NCI-H524 (cell line): Measurements from ENCODE around the gene CBX7.

Experiments used
- DNase-seq, 2 experiments: peaks; one replicate each; lab custom pipeline; 2025; lab: John Stamatoyannopoulos, UW

The CBX7 gene

DNA sequence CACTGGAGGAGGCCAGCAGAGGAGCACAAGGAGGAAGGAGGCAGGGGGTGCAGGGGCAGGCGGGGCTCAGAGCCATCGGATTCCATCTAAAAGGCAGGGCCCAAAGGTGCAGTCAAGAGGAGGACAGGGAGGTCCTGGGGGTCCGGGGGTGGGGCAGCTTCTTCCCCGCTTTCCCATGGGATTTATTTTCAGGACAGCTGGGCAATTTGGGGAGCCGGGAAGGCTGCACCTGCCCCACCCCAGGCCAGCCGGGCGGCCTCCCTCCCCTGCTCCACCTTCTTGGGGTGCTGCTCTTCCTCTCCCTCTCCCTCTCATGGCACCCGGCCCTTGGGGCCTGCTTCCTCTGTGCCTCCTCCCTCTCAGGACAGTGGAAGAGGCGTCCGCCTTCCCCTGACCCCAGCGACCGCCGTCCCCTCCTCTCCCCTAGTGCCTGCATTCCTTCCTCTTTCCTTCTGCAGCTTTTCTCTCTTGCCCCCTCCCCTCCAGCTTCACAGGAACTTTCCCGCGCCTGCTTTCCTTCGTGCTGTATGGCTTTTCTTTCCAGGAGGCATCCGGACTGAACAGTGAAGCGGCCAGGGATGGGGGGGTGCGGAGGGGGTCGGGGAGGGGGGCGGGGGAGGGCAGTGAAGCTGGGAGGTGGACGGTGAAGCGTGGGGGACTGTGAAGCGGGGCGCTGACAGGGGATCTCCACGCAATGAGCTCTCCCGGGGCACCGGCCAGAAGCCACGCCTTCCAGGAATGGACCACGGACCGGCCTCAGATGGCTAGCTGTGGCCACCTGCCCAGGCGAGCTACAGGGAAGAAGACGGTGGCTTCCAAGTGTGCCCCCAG is 28.5 kb downstream of the CBX7 start:
- DNase-seq, result no peak

- DNase-seq, result no peak
Measured at GRCh38 chr22:39122772-39123470, 29.6 kb downstream of the CBX7 start.

DNA sequence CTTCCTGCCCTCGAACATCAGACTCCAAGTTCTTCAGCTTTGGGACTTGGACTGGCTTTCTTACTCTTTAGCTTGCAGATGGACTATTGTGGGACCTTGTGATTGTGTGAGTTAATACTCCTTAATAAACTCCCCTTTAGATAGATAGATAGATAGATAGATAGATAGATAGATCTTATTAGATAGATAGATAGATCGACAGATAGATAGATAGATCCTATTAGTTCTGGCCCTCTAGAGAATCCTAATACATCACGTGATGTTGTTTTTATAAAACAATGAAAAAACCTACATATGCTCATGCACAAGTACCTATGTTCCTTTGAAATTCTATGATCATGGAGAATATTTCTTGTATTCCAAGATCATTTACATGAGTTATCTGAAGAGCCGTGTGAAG is 31.5 kb downstream of the CBX7 start:
- DNase-seq, result no peak

- peak in 1 of 2 experiments; percentile 50 for DNase-seq
Measured at GRCh38 chr22:39117585-39118191, 34.8 kb downstream of the CBX7 start.

GRCh38 chr22:39115977-39116621 is 36.4 kb downstream of the CBX7 start:
- no peak for DNase-seq

DNA sequence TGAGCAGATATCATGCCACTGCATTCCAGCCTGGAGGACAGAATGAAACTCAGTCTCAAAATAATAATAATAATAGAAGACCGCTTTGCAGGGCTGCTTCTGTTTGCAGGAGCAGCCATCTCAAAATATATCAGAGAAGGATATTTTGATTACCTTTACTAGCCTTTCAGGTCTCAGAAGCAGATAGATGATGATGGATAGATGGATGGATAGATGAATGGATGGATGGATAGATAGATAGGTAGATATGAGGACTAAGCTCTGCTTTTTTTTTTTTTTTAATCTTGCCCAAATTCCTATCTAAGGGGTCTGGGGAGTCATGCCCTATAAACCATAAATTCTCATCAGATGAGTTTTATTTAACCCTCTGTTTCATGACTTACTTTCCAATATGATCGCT is 36.9 kb downstream of the CBX7 start:
- no peak for DNase-seq

DNA sequence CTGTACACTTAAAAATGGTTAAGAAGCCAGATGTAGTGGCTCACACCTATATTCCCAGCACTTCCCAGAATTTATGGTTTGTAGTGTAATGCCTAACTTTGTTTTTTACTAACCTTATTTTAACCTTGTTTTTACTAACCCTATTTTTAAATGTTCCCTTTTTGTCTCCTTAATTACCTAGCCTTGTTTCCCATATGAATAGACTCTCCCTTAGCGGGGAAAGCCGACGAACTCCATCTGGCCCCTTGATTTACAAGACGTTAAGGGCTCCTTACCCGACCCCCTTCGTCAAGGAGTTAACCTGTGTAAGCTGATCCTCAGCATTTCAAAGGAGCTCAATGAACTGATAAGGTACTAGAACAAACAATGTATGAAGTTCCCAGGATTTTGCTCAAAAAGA is 38.4 kb downstream of the CBX7 start:
- peak; percentile 42 to 81 for DNase-seq

DNA sequence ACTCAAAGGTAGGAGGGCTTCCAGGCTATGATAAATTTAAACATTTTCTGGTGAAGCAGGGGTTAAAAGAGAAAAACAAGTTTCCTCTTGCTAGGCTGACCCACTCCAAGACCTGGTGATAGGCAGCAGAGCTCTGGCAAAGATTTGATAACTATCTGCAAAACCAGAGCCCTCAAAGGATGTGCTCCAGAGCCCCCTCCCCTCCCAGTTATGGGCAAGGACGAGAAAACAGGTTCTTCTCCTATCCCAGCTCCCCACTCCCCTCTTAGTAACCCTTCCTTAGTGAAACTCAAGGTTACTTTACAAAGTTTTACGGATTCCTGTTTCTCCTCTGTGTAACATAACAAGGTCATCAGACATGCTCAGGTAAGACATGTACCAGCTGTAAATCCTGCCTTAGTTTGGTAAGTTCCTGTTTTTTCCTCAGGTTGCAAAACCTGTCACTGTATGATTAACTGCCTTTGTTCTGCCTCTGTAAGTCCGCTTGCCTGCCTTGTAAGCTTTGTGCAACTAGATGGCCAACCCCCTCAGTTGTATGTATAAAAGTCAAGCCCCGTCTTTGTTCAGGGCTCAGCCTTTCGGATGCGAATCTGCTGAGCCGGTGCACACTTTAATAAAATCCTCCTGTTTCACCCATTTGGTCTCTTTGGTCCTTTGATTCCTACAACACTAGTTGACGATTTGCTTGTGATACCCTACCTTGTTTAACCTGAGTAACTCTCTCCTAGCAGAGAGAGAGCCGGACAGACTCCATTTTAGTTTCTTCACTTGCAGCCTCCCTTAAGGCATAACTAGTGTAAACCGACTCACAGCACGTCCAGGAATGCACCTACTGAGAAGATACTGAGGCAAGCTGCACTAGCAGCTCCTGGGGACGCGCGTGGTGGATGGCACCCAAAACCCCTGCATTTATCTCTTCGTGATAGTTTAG is 41.6 kb downstream of the CBX7 start:
- DNase-seq, result no peak

- no peak for DNase-seq
Measured at GRCh38 chr22:39109361-39109760, 43.1 kb downstream of the CBX7 start.

DNA sequence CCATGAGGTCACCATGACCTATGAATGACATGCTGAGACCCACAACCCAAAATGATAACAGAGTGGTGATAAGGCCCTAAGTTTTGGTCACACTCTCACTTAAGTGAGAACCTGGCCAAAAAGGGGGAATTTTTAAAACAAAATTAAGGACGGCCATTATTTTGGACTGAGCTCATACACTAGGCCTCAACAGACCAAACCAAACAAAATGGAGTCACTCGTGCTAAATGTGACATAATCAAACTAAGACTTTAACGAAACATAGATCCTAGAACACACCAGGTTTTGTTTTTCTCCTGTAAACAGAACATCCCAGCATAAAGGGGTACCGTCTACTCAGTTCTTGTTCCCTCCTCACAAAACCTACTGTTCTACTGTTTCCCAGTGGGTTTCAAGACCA is 44.0 kb downstream of the CBX7 start:
- DNase-seq, result no peak

DNA sequence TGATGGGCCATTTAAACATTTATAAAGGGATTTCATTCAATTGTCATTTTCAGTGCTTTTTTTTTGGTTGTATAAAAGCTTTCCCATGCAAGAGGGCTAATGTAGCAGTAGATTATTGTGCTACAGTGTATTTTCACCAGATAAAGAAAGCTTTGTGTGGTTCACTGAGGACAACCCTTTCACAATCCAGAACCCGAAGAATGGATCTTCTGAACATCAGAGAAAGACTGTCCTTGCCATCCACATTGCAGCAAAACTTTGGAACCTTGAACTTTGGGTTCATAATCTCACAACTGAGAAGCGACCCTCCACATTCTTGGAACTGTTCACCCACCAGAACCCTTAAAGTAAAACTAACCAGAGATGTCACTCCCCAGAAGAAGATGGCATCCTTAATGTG is 46.2 kb downstream of the CBX7 start:
- DNase-seq, result no peak

- DNase-seq, result no peak
Measured at GRCh38 chr22:39103431-39103830, 49.0 kb downstream of the CBX7 start.

DNA sequence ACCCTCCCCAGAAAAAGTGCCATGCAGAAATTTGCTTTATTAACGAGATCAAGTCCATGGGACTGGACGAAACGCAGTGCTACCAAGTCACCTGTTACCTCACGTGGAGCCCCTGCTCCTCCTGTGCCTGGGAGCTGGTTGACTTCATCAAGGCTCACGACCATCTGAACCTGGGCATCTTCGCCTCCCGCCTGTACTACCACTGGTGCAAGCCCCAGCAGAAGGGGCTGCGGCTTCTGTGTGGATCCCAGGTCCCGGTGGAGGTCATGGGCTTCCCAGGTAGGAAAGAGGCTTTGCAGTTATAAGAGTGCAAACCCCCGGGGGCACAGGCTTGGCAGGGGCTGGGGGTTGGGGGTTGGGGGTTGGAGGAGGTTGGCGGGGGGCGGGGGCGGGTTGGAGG is 51.3 kb downstream of the CBX7 start:
- no peak for DNase-seq

- DNase-seq, result no peak
Measured at GRCh38 chr22:39098576-39098975, 53.9 kb downstream of the CBX7 start.

- no peak for DNase-seq
Measured at GRCh38 chr22:39098026-39098425, 54.5 kb downstream of the CBX7 start.

- no peak for DNase-seq
Measured at GRCh38 chr22:39097098-39098020, 55.1 kb downstream of the CBX7 start, which contains the start of gene APOBEC3H. Gene APOBEC3H, plus strand, starts transcription at chr22:39097244. Its CDS starts 3,035 bp downstream, at chr22:39100279.

DNA sequence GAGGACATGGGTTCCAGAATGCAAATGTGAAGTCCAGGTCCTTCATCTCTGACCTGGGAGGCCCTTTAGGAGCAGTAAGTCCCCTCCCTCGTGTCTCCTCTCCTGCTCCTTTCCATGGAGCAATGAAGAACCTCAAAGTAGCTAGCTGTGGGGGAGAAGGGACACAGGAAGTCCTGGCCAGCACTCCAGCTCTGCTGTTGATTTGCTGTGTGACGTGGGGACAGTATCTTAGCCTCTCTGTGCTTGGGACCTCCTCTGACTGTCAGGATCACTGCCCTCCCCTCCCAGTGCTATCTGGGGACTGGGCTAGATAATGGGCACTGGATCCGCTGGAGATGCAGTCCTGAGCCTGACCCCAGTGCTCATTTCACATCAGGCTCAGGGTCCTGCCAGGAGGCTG is 56.5 kb downstream of the CBX7 start:
- no peak for DNase-seq

- DNase-seq, result no peak
Measured at GRCh38 chr22:39094717-39095389, 57.6 kb downstream of the CBX7 start.

DNA sequence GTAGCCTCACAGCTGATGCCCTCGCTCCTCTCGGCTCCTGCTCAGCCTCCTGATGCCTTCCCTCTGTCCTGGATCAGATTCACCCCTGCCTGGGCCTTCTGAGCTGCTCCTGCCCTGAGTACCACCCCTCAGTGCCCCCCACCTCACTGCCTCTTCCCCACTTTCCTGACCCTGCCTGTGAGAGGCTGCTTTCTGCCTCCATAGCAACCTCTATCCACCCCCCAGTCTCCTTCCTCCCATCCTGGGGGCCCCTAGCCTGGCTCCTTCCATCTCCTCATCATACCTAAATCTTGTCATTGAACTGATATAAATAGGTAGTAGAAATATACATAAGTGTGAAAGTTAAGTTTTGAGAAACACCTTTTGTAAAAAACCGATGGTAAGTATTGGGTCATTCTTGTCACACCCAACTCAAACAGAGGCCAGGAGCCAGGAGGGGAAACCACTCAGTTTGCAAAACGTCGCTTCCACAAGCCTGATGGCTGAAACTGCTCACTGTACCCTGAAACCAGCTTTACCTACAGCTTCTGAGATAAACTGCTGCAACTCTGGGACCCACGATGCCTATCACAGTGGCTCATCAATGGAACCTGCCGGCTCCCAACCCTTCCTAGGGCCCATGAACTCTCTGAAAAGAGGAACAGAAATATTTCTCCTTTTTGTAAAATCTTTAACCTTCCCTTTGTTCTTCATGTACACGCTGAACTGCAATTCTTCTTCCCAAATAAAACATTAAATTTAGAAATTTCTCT is 60.2 kb downstream of the CBX7 start:
- DNase-seq, result no peak
